Activated CD4-positive, CD25-positive, alpha-beta regulatory T cell treated with anti-CD3 and anti-CD28 coated beads, Interleukin-2, amount 50 U/mL, for 16 hours (primary cell): ENCODE data around the gene SOCS6.
"Not testable (repeated sequence)": the region's sequence is repeated elsewhere in the genome, so short reads cannot be mapped to it uniquely, and the experiment has no call there.

Experiments
- DNase-seq: peaks from one replicate; pipeline ENCODE4 v3.0.0-alpha.2; 2020; ENCODE audit warnings: low read depth, low spot score

SOCS6 gene, protein sequence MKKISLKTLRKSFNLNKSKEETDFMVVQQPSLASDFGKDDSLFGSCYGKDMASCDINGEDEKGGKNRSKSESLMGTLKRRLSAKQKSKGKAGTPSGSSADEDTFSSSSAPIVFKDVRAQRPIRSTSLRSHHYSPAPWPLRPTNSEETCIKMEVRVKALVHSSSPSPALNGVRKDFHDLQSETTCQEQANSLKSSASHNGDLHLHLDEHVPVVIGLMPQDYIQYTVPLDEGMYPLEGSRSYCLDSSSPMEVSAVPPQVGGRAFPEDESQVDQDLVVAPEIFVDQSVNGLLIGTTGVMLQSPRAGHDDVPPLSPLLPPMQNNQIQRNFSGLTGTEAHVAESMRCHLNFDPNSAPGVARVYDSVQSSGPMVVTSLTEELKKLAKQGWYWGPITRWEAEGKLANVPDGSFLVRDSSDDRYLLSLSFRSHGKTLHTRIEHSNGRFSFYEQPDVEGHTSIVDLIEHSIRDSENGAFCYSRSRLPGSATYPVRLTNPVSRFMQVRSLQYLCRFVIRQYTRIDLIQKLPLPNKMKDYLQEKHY

DNA sequence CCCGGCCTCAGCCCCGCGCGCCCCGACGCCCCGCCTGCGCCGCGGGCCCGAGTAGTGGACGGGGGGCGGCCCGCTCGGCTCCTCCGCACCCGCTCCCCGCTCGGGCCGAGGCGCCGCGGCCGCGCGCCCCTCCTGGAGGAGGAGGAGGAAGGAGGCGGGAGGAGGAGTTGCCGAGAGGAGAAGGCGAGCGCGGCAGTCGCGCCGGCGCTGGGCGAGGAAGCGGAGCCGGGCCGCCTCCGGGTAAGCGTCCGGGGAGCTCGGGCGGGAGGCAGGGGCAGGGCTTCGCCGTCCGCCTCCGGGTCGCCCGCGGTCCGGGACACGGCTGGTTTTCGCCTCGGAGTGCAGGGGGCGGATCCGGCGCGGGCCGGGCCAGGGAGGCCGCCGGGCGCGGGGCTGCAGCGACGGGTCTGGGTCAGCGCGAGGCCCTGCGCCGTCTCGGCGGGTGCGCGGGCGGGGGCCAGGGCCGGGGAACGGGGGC is at the start of gene SOCS6:
TSS of gene SOCS6 (plus strand) at position 195 of the 478 bp plus-strand sequence. CDS start 35,624 bp downstream, outside the sequence.
- no peak for DNase-seq

DNA sequence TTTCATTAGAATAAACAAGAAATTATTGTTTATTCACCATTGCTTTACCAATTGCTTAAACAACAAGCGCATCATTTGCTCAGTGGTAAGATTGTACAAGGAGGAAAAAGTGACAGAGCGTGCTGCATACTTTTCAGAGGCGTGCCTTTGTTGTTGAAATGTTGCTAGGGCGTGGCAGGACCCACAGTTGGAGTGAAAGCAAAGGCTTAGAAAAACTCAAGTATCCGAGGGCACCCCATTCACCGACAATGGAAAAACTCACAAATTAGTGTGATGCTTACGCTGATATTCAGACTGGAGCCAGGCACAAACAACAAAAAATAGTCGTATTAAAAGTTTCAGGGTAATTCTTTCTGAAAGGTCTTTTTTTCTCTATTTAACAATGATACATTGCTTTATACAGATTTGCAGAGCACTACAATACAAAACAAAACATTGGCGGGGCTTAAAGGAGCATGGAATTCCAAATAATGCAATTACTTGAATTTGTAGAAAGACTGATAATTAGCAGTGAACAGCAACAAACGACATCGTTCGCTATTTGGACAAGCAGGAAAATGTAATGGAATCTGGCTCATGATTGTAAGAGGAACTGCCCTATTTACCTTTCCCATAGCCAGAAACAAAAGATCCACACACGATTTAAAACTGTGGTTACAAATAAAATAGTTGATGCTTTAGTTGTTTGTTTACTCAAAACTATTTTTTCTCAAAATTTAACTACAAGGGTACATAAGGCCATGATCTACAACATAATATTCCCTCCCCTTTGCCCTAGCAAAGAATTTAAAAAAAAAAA is 45.5 kb upstream of the SOCS6 start:
- no peak for DNase-seq

DNA sequence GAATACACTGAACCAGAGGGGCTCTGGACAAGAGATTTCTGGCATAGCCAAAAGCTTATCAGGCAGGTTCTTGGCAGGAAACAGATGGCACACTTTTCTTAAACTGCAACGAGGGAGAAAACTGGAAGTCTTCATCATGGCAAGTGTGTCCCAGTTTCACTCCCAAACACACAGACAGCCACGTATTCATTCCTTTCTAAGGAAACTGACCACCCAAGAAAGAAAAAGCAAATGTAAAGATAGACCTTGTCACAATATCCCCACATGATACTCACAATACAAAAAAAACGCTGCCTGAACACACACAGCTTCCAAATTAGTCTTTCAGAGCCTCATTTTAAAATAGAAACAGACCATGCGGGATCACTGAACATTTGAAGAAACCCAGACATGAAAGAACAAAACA is 42.8 kb upstream of the SOCS6 start:
- DNase-seq = no peak

DNA sequence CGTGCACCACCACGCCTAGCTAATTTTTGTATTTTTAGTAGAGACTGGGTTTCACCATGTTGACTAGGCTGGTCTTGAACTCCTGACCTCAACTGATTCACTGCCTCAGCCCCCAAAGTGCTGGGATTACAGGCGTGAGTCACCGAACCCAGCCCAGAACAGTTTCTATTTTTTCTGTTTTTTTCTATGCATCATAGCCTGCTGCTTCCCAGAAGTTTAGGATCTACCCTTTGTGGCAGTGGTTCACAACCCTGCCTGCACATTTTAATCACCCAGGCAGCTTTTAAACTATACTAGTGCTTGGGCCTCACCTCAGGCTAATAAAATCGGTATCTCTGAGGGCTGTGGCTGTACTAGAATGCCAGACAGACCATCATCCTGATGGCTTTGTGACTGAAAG is 39.7 kb upstream of the SOCS6 start:
- no peak for DNase-seq

DNA sequence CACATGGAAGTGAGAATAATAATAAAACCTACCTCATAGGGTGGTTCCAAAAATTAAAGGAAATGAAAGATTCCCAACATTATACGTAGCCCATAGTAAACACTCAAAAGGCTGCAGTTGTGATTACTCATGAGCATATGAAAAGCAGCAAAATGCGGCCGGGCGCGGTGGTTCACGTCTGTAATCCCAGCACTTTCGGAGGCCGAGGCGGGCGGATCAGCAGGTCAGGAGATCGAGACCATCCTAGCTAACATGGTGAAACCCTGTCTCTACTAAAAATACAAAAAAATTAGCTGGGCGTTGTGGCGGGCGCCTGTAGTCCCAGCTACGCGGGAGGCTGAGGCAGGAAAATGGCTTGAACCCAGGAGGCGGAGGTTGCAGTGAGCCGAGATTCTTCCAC is 39.0 kb upstream of the SOCS6 start:
- DNase-seq = not testable (repeated sequence)

DNA sequence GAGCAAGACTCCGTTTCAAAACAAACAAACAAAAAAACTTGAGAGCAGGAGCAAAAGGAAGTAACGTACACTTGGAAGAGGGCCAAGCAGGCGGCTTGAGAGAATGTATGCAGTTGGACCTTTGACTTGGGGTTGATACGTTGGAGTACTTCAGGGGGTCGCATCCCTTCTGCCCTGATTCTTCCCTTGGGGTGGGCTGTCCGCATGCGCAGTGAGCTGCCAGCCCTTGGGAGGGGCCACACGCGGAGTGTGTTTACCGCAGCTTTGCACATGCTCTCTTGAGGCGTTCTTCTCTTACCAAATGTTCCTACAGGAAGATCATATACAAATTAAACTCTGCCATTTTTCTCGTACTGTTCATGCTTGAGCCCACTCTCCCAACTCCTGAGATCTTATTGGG is 38.1 kb upstream of the SOCS6 start:
- DNase-seq = no peak

DNA sequence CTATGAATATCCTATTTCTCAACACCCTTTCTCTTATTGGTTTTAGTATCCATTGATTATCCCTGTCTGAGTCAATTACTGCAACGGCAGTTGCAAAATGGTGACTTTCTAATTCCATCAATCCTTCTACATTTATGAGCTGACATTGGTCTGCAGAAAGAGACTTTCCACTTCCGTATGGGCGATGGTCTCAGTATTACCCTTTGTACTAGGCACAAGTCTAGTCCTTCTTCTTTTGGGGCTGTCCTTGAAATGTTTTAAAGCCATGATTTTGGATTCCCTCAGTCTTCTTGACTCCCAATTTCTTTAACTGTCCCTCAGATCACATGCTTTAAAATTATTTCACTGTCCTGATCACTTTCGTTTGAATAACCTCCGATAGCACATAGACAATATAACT is 32.7 kb upstream of the SOCS6 start:
- no peak for DNase-seq

DNA sequence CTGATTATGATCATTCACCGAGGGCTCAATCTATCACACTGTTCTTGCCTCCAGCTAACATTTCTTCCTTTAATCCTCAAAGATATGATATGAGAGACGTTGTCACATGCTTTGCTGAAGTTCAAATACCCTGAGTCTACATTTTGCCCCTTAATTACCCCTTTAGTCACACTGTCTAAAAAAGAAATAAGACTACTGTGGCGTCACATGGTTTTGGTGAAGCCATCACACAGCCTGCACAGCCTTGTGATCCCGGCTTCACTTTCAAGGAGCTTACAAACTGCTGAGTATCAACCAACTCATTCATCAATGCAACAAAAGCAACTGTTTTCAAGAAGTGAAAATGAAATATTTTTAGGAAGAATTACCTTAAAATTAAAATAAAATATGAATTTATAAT is 31.9 kb upstream of the SOCS6 start:
- no peak for DNase-seq

- no peak for DNase-seq
Measured at GRCh38 chr18:70258243-70258642, 30.6 kb upstream of the SOCS6 start.

GRCh38 chr18:70260683-70261082 is 28.2 kb upstream of the SOCS6 start:
- DNase-seq = no peak

DNA sequence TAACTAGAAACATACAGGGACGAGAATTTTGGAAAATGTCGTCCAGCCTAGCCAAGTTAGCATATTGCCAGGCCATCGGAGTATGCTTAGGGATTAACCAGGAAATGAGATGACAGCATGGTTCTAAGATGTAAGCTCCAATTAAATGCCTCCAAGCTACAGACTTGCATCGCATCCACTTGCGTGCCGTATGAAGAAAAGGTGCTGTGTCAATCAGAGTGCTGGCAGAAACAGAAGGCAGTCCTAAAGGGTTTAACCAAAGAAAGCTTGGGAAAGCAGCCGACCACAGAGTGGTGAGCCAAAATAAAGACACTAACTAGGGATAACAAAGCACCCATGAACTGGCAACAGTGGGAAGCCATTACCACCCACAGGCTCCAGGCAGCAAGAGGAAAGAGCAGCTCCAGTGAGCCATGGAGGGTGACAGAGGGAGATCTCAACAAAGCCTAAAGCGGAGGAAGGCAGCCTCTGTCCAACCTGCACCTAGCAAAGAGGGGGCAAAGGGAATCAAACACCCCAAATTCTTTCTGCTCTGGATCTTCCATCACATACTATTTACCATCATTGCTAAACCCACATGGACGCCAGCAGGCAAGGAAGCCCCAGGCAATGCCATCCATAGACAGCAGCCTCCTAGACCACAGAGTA is 27.6 kb upstream of the SOCS6 start:
- DNase-seq = no peak

DNA sequence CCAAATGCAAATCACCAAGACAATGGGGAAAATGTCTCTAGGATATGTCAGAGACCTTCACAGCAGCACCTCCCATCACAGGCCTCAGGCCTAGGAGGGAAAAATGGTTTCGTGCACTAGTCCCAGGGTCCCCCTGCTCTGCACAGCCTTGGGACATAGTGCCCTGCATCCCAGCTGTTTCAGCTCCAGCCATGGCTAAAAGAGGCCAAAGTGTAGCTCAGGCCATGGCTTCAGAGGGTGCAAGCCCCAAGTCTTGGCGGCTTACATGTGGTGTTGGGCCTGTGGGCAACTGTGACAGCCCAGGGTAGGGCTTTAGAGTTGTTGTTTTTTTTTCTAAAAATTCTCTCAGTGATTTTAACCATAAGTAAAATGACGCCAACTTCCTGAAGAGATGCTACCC is 25.5 kb upstream of the SOCS6 start:
- DNase-seq = no peak

- DNase-seq = no peak
Measured at GRCh38 chr18:70271742-70272141, 17.1 kb upstream of the SOCS6 start.

- DNase-seq = no peak
Measured at GRCh38 chr18:70273021-70273420, 15.8 kb upstream of the SOCS6 start.

DNA sequence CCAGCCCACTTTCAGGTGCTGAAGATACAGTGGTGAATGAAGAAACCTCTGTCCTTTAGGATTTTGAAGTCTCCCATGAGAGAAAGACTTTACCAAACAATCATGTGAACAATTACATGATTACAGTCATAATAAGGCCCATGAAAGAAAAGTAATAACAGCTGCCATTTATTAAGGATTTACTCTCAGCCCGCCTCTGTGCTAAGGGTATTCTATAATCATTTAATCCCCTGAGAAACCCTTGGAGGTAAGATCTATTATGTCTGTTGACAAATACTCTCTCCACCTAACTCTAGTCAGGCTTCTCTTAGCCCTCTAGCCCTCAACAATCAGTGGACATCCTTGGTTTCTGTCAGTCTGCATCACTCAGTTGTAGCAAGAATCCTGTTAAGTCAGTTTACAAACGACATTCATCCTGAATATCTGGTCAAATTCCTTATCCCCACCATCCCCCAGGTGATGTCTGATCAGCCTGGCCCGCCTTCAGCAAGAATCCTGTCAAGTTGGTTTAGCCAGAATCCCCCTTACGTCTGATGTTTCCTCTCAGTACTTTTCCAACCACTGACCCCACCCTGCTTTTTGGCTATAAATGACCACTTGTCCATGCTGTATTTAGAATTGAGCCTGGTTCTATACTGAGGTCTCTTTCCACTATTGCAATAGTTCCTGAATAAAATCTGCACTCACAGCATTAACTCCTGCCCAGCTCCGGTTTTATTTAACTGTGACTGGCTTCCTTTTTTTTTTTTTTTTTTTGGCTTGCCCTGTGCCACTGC is 12.2 kb upstream of the SOCS6 start:
- no peak for DNase-seq

- no peak for DNase-seq
Measured at GRCh38 chr18:70279470-70279869, 9.4 kb upstream of the SOCS6 start.

- no peak for DNase-seq
Measured at GRCh38 chr18:70280007-70280925, 8.6 kb upstream of the SOCS6 start.

- DNase-seq = no peak
Measured at GRCh38 chr18:70284976-70285620, 3.7 kb upstream of the SOCS6 start.

GRCh38 chr18:70287731-70288130 is 1.1 kb upstream of the SOCS6 start:
- DNase-seq = no peak
